T-helper 17 cell (primary cell): Measurements from ENCODE around the gene BEGAIN. TPM values are rescaled to one million over a fixed set of nuclear protein-coding genes. Genes with fewer than 3 reads are reported as not detected.
A peak's percentile ranks its signal among the peaks of the same experiment; 100 is the strongest.

Experiments used
- ATAC-seq: fragments of 150-1000 bp; cut with Tn5 transposase; 2 replicates; pipeline ENCODE4 v1.10.0; 2021; ENCODE audit warnings: mild to moderate bottlenecking, moderate library complexity
- DNase-seq, 3 donors: peaks; one replicate each; pipeline versions ENCODE4 v3.0.0 to v3.0.0-alpha.2; 2020 to 2021
- H3K9me3 ChIP-seq: one replicate; pipeline ENCODE4 v1.7.0; 2013; ENCODE audit warnings: low read length, mild to moderate bottlenecking; ENCODE audit not compliant: control insufficient read depth, poor library complexity, severe bottlenecking
- H3K27ac Mint-ChIP-seq: one replicate; pipeline ENCODE4 v1.8.0; 2022; ENCODE audit warnings: mild to moderate bottlenecking, moderate library complexity, mixed read lengths
- H3K27me3 Mint-ChIP-seq: one replicate; pipeline ENCODE4 v1.8.0; 2022; ENCODE audit warnings: mixed read lengths
- H3K36me3 Mint-ChIP-seq: one replicate; pipeline ENCODE4 v1.8.0; 2022; ENCODE audit warnings: low read depth, mixed read lengths
- H3K4me1 Mint-ChIP-seq: one replicate; pipeline ENCODE4 v1.8.0; 2022; ENCODE audit warnings: mild to moderate bottlenecking, mixed read lengths
- H3K4me3 Mint-ChIP-seq: one replicate; pipeline ENCODE4 v1.8.0; 2022; ENCODE audit warnings: mild to moderate bottlenecking, moderate library complexity, mixed read lengths
- total RNA-seq, 4 donors: library from RNA in 2 of 4; stranded (reverse) in 2 of 4; gene quantifications; one replicate each; pipeline ENCODE4 v1.2.3 and lab custom pipeline; 2022 to 2026

The BEGAIN gene
- total RNA-seq, 2 donors from 2014 or later: 0.50 to 4.5 TPM

DNA sequence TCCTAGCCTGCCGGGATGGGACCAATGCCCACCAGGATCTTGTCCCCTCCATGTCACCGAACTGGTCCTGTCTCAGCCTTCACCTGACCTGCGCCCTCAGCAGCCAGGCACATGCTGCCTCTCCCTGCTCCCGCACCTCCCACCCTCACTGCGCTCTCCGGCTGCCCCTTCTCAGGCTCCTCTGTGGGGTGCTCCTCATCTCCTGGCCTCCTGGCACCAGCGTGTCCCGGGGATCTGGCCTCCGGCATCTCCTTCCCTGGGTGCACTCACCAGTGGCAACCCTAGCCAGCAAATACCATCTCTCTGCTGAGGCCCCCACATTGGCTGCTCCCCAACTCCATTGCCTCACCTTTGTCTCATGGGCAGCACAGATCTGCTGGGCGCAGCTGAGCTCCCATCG is 29.0 kb downstream of the BEGAIN start:
- Mint-ChIP-seq H3K27ac (peak overlapping the region; percentile 47), H3K4me1 (peaks cover 7% of the 10 kb centered on the region), H3K27me3 (peaks cover 27% of the 10 kb centered on the region), H3K36me3 (peaks cover 3% of the 10 kb centered on the region), H3K4me3 (peak overlapping the region; percentile 63)
- DNase-seq (no peak), ATAC-seq (no peak)
- H3K9me3 ChIP-seq: no peaks in the 10 kb centered on the region

DNA sequence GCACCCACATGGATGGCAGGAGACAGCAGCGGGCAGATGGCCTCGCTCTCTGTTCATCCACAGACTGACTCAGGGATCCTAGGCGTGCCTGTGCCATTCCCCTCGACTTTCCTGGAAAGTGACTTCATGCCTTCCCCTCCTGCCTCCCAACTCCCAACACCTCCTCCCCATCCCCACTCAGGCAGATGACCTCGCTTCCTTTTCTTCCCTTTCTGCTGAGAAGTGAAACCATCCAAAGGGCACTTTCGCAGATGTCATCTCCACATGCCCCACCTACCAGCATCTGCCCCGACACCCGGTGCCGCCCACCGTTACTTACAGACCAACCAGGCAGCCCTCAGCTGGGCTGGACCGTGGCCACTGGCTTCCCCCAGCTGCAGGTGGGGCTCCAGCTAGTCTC is 29.6 kb downstream of the BEGAIN start:
- H3K36me3 Mint-ChIP-seq: peaks cover 3% of the 10 kb centered on the region
- H3K4me1 Mint-ChIP-seq: peaks cover 7% of the 10 kb centered on the region
- ATAC-seq (no peak), DNase-seq (no peak)
- no peak overlapping the region for H3K4me3 Mint-ChIP-seq
- H3K9me3 ChIP-seq: no peaks in the 10 kb centered on the region
- H3K27ac Mint-ChIP-seq: peak overlapping the region; percentile 47
- H3K27me3 Mint-ChIP-seq: peaks cover 23% of the 10 kb centered on the region

DNA sequence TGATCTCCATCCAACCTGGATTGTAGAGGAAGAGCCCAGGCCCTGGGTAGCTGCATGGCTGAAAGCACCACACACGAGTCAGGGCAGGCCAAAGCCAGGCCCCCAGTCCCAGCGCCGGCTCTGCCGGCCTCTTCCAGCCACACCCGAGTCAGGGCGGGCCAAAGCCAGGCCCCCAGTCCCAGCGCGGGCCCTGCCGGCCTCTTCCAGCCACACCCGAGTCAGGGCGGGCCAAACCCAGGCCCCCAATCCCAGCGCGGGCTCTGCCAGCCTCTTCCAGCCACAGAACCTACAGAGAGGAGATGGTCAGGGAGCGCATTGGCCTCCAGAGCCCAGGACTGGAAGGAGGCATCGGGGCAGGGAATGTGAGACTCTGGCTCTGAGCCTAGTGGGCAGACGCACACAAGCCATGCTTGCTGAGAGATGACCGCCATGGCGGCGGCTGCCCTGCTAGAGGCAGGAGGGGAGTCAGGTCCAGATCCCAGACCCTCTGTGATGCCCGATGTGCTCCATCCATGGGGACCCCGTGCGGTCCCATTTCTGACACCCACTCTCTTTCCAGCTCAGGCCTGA is 30.2 kb downstream of the BEGAIN start:
- H3K9me3 ChIP-seq: no peaks in the 10 kb centered on the region
- DNase-seq (no peak), ATAC-seq (no peak)
- Mint-ChIP-seq H3K36me3 (peaks cover 3% of the 10 kb centered on the region), H3K4me1 (peaks cover 7% of the 10 kb centered on the region), H3K4me3 (no peak overlapping the region), H3K27ac (no peak overlapping the region), H3K27me3 (peaks cover 19% of the 10 kb centered on the region)

DNA sequence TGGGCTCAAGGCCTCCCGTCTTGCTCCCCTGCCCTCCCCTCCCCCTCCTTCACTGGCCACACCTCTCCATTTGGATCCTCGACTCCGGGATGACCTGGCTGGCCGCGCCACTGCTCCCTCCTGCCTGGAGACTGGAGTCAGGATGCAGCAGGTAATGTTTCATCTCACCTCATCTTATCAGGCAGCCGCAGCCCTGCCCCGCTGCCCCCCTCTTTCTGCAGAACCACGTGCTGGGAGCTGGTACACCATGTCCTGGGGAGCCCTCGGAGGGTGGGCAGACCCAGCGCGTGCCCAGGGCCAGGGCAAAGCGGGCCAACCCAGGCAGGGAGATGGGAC is 31.1 kb downstream of the BEGAIN start:
- Mint-ChIP-seq H3K27me3 (peaks cover 19% of the 10 kb centered on the region), H3K4me1 (peaks cover 7% of the 10 kb centered on the region), H3K36me3 (peaks cover 3% of the 10 kb centered on the region), H3K4me3 (no peak overlapping the region), H3K27ac (no peak overlapping the region)
- DNase-seq (no peak), ATAC-seq (no peak)
- H3K9me3 ChIP-seq: no peaks in the 10 kb centered on the region

DNA sequence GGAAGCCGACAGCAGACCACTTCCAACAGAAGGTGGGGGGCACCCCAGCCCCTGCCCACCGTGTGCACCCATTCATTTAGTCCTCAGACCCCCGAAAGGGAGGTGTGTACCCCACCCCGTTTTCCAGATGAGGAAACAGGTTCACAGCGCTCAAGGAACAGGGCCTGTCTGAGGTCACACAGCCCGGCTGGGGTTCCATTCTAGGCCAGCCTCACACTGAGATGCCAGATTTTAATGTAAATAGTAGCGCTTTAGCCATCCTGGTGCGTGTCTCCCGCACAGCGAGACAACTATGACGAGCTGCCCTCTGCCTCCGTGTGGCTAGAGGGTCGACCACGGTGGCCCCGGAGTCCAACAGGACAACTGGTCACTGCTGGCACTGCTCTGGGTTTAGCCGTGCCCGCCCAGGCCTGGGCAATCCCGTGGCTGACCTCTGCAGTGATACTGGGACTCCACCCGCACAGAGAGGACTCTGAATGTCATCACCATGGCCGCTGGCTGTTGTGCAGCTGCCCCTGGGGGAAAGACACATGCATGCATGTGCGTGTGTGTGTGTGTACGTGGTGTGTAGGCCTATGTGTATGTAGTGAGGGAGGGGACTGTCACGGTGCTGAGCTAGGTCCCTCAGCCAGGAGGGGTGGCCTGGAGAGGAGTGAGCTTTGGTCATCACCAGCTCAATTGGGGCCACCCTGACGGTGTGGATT is 31.6 kb downstream of the BEGAIN start:
- Mint-ChIP-seq H3K4me1 (peaks cover 7% of the 10 kb centered on the region), H3K4me3 (no peak overlapping the region), H3K36me3 (peaks cover 3% of the 10 kb centered on the region), H3K27me3 (peaks cover 19% of the 10 kb centered on the region), H3K27ac (no peak overlapping the region)
- DNase-seq (no peak), ATAC-seq (no peak)
- H3K9me3 ChIP-seq: no peaks in the 10 kb centered on the region

DNA sequence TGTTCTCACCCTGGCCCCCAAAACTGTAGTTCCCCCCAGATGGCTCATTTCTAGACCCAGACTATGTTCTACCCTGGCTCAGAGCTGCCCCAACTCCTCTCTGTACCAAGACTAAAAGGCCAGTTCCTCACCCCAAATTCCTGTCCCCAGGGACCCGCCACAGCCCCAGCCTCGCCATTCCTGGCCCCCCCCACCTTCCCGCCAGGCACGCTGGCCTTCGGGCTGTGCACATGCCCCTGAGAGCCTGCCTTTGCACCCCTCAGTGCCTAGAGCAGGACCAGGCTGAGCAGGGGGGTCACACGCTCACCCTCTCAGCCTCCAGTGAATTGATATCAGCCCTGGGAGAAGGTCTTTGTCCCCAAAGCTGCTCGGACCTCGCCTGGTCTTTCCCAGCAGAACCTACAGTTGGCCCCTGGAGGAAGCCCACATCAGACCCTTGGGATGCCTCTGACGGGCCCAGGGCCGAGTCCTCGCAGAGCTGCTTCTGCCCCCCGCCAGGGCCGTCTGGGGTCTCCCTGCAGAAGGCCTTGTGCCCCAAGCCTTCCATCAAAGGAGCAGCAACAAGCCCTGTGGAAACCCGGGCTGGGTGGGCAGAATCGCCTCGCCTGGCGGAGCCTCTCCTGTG is 32.4 kb downstream of the BEGAIN start:
- peaks cover 7% of the 10 kb centered on the region for H3K4me1 Mint-ChIP-seq
- no peak for DNase-seq
- H3K9me3 ChIP-seq: no peaks in the 10 kb centered on the region
- peaks cover 19% of the 10 kb centered on the region for H3K27me3 Mint-ChIP-seq
- ATAC-seq: no peak
- H3K27ac Mint-ChIP-seq: no peak overlapping the region
- H3K4me3 Mint-ChIP-seq: no peak overlapping the region
- H3K36me3 Mint-ChIP-seq: peaks cover 3% of the 10 kb centered on the region

DNA sequence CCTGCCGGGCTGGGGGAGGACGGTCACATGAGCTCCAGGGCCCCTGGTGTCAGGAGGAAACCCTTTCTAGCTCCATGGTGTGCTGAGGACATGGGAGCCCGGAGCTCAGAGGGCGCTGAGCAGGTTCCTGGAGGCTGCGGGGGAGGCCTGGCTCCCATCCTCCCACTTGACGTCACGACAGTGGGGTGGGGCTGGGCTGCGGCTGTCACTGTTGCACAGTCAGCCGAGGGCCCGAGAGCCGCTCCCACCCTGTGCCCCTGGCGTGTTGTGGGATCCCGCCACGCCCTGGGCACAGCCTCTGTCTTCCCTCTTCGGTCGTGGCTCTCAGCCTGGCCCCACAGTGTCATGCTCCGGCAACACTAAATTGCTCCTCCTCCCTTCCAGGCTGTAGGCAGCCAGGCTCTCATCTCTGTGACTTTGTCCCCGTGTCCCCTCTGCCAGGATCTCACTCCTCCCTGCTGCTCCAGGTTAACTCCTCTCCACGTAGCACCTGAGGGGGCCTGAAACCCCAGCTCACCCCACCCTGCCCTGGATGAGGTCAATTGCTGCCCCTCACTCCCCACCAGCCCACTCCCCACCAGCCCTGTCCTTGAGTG is 33.0 kb downstream of the BEGAIN start:
- peaks cover 9% of the 10 kb centered on the region for H3K4me1 Mint-ChIP-seq
- no peak overlapping the region for H3K4me3 Mint-ChIP-seq
- ATAC-seq (peak; percentile 52), DNase-seq (no peak)
- no peak overlapping the region for H3K27ac Mint-ChIP-seq
- H3K36me3 Mint-ChIP-seq: peaks cover 3% of the 10 kb centered on the region
- H3K9me3 ChIP-seq: no peaks in the 10 kb centered on the region
- H3K27me3 Mint-ChIP-seq: peaks cover 19% of the 10 kb centered on the region

DNA sequence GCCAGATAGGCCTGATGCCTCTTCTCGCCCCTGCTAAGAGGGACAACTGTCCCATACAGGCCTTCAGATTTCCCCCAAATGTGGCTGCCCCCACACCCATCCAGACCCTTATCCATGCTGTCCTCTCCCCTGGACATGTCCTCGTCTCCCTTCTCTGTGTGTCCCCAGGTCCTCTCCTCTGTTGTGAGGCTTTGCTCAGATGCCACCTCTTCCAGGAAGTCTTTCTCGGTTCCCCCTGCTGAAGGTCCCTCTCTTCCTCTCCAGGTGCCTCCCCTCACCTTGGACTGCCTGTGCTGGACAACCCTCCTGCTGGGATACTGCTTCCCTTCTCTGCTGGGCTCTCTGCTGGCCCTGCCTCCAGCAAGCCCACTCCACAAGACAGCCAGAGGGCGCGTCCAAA is 33.7 kb downstream of the BEGAIN start:
- Mint-ChIP-seq H3K27me3 (peaks cover 15% of the 10 kb centered on the region), H3K4me1 (peaks cover 13% of the 10 kb centered on the region), H3K36me3 (peaks cover 3% of the 10 kb centered on the region), H3K27ac (no peak overlapping the region), H3K4me3 (no peak overlapping the region)
- H3K9me3 ChIP-seq: no peaks in the 10 kb centered on the region
- ATAC-seq (no peak), DNase-seq (no peak)

DNA sequence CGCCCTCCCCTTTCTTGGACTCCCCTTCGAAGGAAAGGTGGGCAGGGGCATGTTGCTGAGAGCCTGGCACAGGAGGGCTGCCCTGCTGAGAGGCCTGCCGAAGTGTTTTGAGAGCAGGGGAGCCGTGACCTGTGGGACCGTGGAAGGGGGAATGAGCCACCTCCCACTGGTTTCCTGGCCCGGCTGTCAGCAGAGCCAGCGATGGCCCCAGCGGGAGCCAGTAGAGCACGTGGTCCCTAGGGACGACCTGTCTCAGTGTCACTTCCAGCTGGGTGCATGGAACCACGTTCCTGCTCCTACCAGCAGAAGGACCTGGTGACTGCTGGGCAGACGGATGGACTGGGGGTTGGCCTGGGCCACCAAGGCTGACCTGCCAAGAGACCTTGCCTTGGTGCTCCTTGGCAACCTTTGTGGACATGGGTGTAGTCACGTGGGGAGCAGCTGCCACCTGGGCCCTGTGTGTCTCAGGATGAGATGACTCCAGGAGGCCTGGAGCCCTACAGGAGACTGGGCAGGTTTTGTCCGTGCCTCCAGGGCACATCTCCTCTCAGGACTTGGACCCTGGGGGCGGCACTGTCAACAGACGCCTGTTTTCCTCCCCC is 34.6 kb downstream of the BEGAIN start:
- Mint-ChIP-seq H3K36me3 (no peaks in the 10 kb centered on the region), H3K27ac (no peak overlapping the region), H3K4me1 (peaks cover 11% of the 10 kb centered on the region), H3K27me3 (peaks cover 7% of the 10 kb centered on the region), H3K4me3 (no peak overlapping the region)
- no peaks in the 10 kb centered on the region for H3K9me3 ChIP-seq
- ATAC-seq (no peak), DNase-seq (no peak)

DNA sequence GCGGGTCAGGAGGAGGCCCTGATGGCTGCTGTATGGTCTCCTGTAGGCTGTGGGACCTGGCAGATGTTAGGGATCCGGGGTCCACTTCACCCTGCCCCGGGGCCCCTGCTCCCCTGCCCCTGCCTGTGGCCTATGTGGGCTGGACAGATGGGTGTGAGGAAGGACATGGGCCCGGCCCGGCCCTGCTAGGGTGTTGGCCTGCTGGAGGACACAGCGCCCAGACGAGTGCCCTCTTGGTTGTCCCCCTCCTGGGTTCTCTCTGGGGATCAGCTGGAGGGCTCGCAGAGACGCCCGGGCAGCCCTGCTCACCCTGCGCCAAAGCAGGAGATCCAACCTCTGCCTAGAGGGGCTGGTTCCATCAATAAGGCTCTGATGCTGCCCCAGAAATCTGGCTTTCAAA is 36.2 kb downstream of the BEGAIN start:
- H3K4me1 Mint-ChIP-seq: peaks cover 13% of the 10 kb centered on the region
- H3K27ac Mint-ChIP-seq: no peak overlapping the region
- DNase-seq: no peak

DNA sequence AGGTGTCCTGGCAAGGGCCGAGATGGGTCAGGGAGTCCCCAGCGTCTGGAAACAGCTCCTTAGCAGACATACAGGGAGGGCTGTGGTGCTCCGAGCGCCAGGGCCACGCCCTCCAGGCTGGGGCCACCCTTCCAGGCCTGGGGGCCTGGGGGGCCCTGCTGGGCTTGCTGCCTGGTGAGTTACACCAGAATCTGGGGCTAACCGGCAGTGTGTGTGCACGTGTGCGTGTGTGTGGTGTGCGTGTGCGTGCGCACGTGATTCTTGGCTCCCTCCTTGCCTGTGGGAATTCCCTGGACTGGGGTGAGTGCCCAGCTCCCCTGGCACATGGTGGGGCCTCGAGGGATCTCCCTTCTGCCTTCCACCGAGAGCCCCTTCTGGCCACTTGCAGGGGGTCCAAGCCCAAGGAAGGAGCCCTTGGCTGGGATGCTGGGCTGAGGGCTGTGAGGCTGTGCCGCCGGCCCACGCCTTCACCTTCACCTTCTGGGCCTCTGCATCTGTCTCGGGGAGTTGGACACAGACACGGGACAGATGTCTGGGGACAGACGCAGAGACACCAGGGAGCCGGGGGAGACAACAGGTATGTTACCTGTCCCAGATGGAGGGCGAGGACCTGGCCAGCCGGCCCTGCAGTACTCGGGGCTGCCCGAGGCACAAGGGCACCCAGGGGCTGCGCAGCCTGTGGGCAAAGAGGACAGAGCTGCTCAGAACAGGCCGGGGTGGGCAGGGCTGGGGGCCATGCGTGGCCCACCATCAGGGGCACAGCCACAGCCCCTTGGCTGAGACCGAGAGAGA is 37.2 kb downstream of the BEGAIN start:
- H3K36me3 Mint-ChIP-seq: no peaks in the 10 kb centered on the region
- peaks cover under 1% of the 10 kb centered on the region for H3K27me3 Mint-ChIP-seq
- H3K9me3 ChIP-seq: no peaks in the 10 kb centered on the region
- no peak for DNase-seq
- ATAC-seq: no peak
- no peak overlapping the region for H3K4me3 Mint-ChIP-seq
- peaks cover 13% of the 10 kb centered on the region for H3K4me1 Mint-ChIP-seq
- no peak overlapping the region for H3K27ac Mint-ChIP-seq

More for the DNA sequence above, 36.2 kb downstream of the BEGAIN start:
- no peaks in the 10 kb centered on the region for H3K9me3 ChIP-seq
- H3K4me3 Mint-ChIP-seq: no peak overlapping the region
- no peaks in the 10 kb centered on the region for H3K36me3 Mint-ChIP-seq
- H3K27me3 Mint-ChIP-seq: peaks cover 7% of the 10 kb centered on the region
- ATAC-seq: no peak

DNA sequence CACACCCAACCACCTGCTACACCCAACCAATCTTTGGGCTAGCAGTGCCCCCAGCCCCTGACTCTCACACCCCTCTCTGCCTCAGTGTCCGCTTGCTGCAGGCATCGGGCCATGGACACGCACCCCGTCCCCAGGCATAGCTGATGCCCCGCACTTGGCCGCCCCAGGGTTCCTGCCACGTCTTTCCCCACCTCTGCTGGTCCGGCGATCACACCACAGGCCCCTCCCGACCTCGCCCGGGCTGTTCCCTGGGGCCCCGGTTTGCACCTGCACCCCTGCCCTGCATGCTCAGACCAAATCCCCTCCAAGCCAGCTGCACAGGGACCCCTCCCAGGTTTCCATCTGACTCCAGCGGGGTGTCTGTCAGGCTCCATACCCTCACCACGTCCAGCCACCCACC is 38.3 kb downstream of the BEGAIN start:
- Mint-ChIP-seq H3K27ac (no peak overlapping the region), H3K4me3 (peak overlapping the region; percentile 25), H3K27me3 (no peaks in the 10 kb centered on the region), H3K4me1 (peaks cover 11% of the 10 kb centered on the region), H3K36me3 (no peaks in the 10 kb centered on the region)
- no peaks in the 10 kb centered on the region for H3K9me3 ChIP-seq
- no peak for ATAC-seq
- no peak for DNase-seq

DNA sequence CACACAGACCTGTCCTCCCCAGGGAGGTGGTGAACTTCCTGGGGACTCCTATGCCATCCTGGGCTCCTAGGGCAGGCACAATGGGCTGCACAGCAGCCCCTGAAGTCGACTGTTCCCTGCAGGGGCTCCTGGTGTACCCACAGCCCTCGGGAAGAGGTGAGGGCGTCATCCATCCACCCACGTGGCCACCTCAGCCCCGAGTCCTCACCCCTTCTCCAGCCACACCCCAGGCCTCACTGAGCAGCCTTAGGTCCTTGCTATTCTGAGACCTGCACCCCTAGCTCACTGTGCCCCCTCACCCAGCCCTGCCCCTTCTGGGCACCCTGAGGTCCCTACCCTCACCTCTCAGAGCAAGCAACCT is 38.9 kb downstream of the BEGAIN start:
- Mint-ChIP-seq H3K27ac (peak overlapping the region; percentile 75), H3K4me1 (peaks cover 11% of the 10 kb centered on the region), H3K4me3 (peak overlapping the region; percentile 69), H3K27me3 (no peaks in the 10 kb centered on the region), H3K36me3 (no peaks in the 10 kb centered on the region)
- DNase-seq (no peak), ATAC-seq (no peak)
- H3K9me3 ChIP-seq: no peaks in the 10 kb centered on the region
